Kidney glomerular epithelial cell (primary cell): ENCODE data around the gene WDFY4.
A peak's percentile ranks its signal among the peaks of the same experiment; 100 is the strongest.
"Not testable (repeated sequence)": the region's sequence is repeated elsewhere in the genome, so short reads cannot be mapped to it uniquely, and the experiment has no call there.

Experiments
- DNase-seq: peaks from one replicate; lab custom pipeline; 2025; lab: John Stamatoyannopoulos, UW

The WDFY4 gene

DNA sequence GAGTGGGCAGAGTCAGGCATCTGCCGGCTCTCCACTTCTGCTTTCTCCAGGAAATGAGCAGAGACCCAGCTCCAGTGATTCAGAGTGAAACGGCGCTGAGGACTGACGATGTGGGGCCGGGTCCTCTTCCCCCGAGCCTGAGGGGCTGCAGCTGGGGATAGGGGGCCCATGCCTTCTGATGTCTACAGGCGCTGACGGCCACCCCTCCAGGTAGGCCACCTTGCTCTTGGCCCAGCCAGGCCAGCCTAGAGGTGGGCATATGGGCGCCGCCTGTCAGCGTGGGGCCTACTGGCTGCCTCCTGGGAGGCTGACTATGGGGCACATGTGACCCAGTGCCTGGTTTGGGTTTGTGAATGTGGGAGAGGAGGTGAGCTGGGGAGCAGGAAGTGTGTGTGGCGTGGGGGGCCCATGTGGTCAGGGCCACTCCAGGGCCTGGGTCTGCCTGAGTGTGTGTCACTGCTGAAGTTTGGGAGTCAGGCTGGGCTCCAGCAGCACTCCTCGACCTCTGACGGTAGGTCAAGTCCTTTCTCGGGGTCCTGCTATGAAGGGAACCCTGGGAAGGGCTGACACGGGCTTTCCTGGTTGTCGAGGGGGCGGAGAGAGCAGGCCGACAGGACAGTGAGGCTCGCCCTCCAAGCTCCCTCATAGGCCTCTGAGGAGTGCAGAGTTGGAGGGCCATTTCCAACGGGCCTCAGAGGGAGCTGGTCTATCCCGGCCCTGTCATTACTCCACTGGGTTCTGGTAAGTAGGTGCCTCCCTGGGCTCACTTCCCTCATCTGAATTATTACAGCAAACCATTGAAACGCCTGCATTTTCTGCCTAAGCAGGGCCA is at the start of gene WDFY4:
Gene WDFY4, plus strand, starts transcription at position 82 of the 832 bp plus-strand sequence. CDS start 24,860 bp downstream, outside the sequence.
- DNase-seq, result no peak

GRCh38 chr10:48634984-48635557 is 49.6 kb upstream of the WDFY4 start:
- no peak for DNase-seq

DNA sequence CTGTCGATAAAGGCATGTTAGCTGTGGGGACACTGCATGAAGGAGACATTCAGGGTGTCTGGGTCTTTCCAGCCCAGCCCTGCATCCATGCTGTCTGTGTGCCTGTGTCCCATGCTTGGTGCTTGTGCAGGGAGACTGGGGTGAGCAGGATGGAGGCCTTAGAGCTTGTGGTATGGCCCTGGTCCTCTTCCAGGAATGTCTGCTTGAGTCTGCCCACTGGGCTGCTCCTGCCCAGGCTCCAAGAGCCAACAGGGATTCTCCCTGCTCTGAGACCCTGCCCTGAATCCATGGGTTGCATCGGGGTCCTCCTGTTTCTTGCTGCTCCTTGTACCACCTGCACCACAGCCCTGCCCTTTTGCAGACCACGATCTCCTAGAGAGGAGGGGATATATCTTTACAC is 48.4 kb upstream of the WDFY4 start:
- DNase-seq, result no peak

GRCh38 chr10:48636901-48637300 is 47.8 kb upstream of the WDFY4 start:
- DNase-seq, result no peak

- no peak for DNase-seq
Observed at GRCh38 chr10:48638158-48638557, 46.5 kb upstream of the WDFY4 start.

GRCh38 chr10:48638739-48639527 is 45.7 kb upstream of the WDFY4 start:
- DNase-seq, result no peak

- no peak for DNase-seq
Observed at GRCh38 chr10:48639632-48640031, 45.0 kb upstream of the WDFY4 start.

DNA sequence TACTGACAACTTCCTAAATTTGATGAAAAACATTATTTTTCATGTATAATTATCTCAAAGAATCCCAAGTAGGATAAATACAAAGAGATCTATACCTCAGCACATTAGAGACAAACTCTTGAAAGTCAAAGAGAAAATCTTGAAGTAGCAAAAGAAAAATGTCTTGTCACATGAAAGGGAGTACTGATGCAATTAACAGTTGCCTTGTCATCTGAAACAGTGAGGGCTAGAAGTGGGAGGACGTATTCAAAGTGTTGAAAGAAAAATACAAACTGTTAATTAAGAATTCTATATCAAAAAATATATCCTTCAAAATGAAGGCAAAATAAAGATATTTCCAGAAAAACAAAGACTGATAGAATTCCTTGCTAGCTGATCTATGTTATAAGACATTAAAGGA is 44.3 kb upstream of the WDFY4 start:
- no peak for DNase-seq

- not testable (repeated sequence) for DNase-seq
Observed at GRCh38 chr10:48641099-48641690, 43.5 kb upstream of the WDFY4 start.

- no peak for DNase-seq
Observed at GRCh38 chr10:48645600-48645999, 39.1 kb upstream of the WDFY4 start.

DNA sequence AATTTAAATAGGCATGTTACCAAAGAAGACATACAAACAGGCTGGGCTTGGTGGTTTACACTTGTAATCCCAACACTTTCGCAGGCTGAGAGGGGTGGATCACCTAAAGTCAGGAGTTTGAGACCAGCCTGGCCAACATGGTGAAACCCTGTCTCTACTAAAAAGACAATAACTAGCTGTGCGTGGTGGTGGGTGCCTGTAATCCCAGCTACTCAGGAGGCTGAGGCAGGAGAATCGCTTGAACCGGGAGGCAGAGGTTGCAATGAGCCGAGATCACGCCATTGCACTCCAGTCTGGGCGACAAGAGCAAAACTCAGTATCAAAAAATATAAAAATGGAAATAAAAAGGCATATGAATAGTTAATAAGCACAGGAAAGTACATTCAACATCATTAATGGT is 37.6 kb upstream of the WDFY4 start:
- not testable (repeated sequence) for DNase-seq

- no peak for DNase-seq
Observed at GRCh38 chr10:48648172-48648942, 36.3 kb upstream of the WDFY4 start.

- no peak for DNase-seq
Observed at GRCh38 chr10:48649349-48649944, 35.2 kb upstream of the WDFY4 start.

GRCh38 chr10:48651293-48651692 is 33.4 kb upstream of the WDFY4 start:
- no peak for DNase-seq

GRCh38 chr10:48651839-48652238 is 32.8 kb upstream of the WDFY4 start:
- no peak for DNase-seq

DNA sequence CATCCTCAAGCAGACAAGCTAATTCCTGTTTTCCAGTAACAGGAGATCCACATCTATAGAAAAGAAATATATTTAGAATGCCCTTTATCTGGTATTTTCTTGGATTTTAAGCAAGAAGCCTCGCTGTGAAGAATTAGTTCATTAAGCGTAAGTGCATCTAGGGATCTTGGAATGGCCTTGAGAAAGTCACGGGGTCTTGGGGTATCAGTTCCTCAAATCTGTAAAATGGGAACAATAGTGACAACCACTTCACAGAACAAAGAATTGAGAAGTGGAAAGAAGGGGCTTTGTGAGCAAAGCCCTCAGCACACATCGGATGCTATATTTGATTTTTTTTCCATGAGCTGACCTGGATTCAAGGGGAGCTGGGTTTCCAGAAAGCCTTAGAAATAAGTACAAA is 32.3 kb upstream of the WDFY4 start:
- DNase-seq, result no peak

- no peak for DNase-seq
Observed at GRCh38 chr10:48653347-48653746, 31.3 kb upstream of the WDFY4 start.

DNA sequence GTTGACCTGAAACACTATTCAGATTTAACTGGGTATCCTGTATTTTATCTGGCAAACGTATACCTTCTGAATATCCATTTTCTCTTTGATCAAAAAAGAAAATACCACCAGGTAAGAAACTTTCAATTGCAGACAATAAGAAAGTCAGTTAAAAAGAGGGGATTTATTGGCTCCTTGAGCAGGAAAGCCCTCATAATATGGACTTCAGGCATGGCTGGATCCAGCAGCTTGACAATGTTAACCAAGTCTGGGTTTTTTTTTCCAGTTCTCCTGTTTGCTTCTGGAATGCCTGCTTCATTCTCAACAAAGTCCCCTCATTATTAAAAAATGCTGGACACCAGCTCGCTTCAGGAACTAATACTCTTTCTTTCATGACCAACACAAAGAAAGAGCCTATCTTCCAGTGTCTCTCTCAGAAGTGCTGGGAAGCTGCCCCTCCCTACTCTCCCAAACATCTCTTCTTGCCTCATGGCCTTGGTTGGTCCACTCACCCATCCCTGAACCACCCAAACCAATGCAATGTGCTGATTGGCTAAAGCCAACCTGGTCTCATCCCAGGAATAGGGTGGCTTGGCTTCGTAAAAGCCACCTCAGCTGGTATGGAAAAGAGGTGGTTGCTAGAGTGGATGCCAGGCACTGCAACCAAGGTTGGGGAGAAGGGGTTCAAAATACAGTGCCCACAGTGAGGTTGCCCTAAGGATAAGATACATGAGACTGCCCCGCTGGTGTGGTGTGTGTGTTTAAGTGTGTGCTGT is 30.6 kb upstream of the WDFY4 start:
- no peak for DNase-seq

- peak; percentile 56 for DNase-seq
Observed at GRCh38 chr10:48655411-48656240, 29.0 kb upstream of the WDFY4 start.
